ENCODE data around the gene CASP9. TPM values are rescaled to one million over a fixed set of nuclear protein-coding genes. Genes with fewer than 3 reads are reported as not detected.

Gene CASP9
- total and polyA plus RNA-seq, 2 experiments from 2014 or later, result 7.7 to 25.0 TPM

DNA sequence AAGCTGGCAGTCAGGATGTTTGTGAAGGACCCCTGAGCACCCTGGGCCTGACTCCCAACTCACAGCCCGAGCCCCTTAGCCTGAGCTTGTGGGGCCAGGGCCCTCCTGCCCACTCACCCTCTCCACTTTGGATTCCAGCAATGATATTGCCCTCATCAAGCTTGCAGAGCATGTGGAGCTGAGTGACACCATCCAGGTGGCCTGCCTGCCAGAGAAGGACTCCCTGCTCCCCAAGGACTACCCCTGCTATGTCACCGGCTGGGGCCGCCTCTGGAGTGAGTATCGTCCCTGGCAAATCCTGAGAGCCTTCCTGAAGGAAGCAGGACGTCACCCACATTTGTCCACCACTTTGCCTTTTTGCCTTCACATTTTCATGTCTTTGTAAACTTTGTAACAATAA, 80.7 kb downstream of the CASP9 start (continued):
- TF ChIP-seq, protein P1, sequence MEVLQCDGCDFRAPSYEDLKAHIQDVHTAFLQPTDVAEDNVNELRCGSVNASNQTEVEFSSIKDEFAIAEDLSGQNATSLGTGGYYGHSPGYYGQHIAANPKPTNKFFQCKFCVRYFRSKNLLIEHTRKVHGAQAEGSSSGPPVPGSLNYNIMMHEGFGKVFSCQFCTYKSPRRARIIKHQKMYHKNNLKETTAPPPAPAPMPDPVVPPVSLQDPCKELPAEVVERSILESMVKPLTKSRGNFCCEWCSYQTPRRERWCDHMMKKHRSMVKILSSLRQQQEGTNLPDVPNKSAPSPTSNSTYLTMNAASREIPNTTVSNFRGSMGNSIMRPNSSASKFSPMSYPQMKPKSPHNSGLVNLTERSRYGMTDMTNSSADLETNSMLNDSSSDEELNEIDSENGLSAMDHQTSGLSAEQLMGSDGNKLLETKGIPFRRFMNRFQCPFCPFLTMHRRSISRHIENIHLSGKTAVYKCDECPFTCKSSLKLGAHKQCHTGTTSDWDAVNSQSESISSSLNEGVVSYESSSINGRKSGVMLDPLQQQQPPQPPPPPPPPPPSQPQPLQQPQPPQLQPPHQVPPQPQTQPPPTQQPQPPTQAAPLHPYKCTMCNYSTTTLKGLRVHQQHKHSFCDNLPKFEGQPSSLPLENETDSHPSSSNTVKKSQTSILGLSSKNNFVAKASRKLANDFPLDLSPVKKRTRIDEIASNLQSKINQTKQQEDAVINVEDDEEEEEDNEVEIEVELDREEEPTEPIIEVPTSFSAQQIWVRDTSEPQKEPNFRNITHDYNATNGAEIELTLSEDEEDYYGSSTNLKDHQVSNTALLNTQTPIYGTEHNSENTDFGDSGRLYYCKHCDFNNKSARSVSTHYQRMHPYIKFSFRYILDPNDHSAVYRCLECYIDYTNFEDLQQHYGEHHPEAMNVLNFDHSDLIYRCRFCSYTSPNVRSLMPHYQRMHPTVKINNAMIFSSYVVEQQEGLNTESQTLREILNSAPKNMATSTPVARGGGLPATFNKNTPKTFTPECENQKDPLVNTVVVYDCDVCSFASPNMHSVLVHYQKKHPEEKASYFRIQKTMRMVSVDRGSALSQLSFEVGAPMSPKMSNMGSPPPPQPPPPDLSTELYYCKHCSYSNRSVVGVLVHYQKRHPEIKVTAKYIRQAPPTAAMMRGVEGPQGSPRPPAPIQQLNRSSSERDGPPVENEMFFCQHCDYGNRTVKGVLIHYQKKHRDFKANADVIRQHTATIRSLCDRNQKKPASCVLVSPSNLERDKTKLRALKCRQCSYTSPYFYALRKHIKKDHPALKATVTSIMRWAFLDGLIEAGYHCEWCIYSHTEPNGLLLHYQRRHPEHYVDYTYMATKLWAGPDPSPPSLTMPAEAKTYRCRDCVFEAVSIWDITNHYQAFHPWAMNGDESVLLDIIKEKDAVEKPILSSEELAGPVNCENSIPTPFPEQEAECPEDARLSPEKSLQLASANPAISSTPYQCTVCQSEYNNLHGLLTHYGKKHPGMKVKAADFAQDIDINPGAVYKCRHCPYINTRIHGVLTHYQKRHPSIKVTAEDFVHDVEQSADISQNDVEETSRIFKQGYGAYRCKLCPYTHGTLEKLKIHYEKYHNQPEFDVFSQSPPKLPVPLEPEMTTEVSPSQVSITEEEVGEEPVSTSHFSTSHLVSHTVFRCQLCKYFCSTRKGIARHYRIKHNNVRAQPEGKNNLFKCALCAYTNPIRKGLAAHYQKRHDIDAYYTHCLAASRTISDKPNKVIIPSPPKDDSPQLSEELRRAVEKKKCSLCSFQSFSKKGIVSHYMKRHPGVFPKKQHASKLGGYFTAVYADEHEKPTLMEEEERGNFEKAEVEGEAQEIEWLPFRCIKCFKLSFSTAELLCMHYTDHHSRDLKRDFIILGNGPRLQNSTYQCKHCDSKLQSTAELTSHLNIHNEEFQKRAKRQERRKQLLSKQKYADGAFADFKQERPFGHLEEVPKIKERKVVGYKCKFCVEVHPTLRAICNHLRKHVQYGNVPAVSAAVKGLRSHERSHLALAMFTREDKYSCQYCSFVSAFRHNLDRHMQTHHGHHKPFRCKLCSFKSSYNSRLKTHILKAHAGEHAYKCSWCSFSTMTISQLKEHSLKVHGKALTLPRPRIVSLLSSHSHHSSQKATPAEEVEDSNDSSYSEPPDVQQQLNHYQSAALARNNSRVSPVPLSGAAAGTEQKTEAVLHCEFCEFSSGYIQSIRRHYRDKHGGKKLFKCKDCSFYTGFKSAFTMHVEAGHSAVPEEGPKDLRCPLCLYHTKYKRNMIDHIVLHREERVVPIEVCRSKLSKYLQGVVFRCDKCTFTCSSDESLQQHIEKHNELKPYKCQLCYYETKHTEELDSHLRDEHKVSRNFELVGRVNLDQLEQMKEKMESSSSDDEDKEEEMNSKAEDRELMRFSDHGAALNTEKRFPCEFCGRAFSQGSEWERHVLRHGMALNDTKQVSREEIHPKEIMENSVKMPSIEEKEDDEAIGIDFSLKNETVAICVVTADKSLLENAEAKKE (CRISPR knock-in tag; IDR thresholded peaks at IDR 0.05), result no peak
- no peak for TF ChIP-seq ZNF114 (CRISPR knock-in tag; IDR thresholded peaks at IDR 0.05)
- no peak for TF ChIP-seq STAT1 (IDR thresholded peaks at IDR 0.05; ENCODE audit: unreplicated experiment)
- no peak for TF ChIP-seq ZNF331 (CRISPR knock-in tag; IDR thresholded peaks at IDR 0.05; ENCODE audit: low read depth)
- TF ChIP-seq, protein P2, sequence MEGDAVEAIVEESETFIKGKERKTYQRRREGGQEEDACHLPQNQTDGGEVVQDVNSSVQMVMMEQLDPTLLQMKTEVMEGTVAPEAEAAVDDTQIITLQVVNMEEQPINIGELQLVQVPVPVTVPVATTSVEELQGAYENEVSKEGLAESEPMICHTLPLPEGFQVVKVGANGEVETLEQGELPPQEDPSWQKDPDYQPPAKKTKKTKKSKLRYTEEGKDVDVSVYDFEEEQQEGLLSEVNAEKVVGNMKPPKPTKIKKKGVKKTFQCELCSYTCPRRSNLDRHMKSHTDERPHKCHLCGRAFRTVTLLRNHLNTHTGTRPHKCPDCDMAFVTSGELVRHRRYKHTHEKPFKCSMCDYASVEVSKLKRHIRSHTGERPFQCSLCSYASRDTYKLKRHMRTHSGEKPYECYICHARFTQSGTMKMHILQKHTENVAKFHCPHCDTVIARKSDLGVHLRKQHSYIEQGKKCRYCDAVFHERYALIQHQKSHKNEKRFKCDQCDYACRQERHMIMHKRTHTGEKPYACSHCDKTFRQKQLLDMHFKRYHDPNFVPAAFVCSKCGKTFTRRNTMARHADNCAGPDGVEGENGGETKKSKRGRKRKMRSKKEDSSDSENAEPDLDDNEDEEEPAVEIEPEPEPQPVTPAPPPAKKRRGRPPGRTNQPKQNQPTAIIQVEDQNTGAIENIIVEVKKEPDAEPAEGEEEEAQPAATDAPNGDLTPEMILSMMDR (conservative IDR thresholded peaks at IDR 0.05; ENCODE audit: low read depth in 2 of 2), result no peak
- no peak for TF ChIP-seq EZH2 (IDR thresholded peaks at IDR 0.05; ENCODE audit: low read depth, unreplicated experiment)

DNA sequence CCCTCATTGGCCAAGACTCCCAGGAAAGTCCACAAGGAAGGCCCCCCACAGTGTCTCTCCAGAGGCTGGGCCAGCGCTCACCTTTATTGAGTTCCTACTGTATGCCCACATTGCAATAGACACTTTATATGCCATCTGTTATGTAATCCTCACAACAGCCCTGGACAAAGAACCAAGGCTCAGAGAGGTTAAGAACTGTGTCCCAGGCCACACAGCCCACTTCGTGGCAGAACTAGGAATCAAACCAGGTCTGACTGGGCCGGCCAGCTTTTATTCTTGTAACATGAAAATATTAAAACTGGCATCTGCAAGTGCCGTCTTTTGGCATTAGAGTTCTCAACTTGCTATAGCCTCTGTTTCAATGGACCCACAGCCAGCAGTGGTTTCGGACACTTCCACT, 81.3 kb downstream of the CASP9 start:
- Mint-ChIP-seq H3K4me1 (no peaks in the 10 kb centered on the region), H3K9me3 (no peaks in the 10 kb centered on the region; the same call in 2 of the 3 replicates), H3K36me3 (ENCODE audit: low read depth) (no peaks in the 10 kb centered on the region; the same call in 2 of the 3 replicates), H3K27ac (no peak overlapping the region), H3K27me3 (ENCODE audit: insufficient read depth, low read depth, poor library complexity) (peaks cover 9% of the 10 kb centered on the region), H3K4me3 (no peak overlapping the region)
- no peak overlapping the region for H3K4me2 ChIP-seq
- no peaks in the 10 kb centered on the region for H3K79me2 ChIP-seq (replicated peaks; ENCODE audit: insufficient read depth)
- no peaks in the 10 kb centered on the region for H3K9me2 ChIP-seq (ENCODE audit: insufficient read depth)
- no peaks in the 10 kb centered on the region for H4K20me1 ChIP-seq (replicated peaks; ENCODE audit: insufficient read depth)
- no peak overlapping the region for H3K4me3 ChIP-seq
- no peaks in the 10 kb centered on the region for H3K36me3 ChIP-seq (ENCODE audit: insufficient read depth)
- H3K27ac ChIP-seq (ENCODE audit: low read depth), result no peak overlapping the region
- H2AFZ ChIP-seq, result no peak overlapping the region
- no peak for DNase-seq (ENCODE audit: low spot score)
- no peaks in the 10 kb centered on the region for H3K4me1 ChIP-seq (ENCODE audit: insufficient read depth)
- H3K27me3 ChIP-seq (ENCODE audit: insufficient read depth), result no peaks in the 10 kb centered on the region
- ATAC-seq, result no peak
- no peaks in the 10 kb centered on the region for H3F3A ChIP-seq (replicated peaks; ENCODE audit: low read depth)
- TF ChIP-seq ZNF331 (CRISPR knock-in tag; IDR thresholded peaks at IDR 0.05; ENCODE audit: low read depth), result no peak
- TF ChIP-seq, protein P3, sequence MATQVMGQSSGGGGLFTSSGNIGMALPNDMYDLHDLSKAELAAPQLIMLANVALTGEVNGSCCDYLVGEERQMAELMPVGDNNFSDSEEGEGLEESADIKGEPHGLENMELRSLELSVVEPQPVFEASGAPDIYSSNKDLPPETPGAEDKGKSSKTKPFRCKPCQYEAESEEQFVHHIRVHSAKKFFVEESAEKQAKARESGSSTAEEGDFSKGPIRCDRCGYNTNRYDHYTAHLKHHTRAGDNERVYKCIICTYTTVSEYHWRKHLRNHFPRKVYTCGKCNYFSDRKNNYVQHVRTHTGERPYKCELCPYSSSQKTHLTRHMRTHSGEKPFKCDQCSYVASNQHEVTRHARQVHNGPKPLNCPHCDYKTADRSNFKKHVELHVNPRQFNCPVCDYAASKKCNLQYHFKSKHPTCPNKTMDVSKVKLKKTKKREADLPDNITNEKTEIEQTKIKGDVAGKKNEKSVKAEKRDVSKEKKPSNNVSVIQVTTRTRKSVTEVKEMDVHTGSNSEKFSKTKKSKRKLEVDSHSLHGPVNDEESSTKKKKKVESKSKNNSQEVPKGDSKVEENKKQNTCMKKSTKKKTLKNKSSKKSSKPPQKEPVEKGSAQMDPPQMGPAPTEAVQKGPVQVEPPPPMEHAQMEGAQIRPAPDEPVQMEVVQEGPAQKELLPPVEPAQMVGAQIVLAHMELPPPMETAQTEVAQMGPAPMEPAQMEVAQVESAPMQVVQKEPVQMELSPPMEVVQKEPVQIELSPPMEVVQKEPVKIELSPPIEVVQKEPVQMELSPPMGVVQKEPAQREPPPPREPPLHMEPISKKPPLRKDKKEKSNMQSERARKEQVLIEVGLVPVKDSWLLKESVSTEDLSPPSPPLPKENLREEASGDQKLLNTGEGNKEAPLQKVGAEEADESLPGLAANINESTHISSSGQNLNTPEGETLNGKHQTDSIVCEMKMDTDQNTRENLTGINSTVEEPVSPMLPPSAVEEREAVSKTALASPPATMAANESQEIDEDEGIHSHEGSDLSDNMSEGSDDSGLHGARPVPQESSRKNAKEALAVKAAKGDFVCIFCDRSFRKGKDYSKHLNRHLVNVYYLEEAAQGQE (IDR thresholded peaks at IDR 0.05; ENCODE audit: unreplicated experiment), result no peak
